ENCODE data around the gene CCNA2.

The CCNA2 gene

DNA sequence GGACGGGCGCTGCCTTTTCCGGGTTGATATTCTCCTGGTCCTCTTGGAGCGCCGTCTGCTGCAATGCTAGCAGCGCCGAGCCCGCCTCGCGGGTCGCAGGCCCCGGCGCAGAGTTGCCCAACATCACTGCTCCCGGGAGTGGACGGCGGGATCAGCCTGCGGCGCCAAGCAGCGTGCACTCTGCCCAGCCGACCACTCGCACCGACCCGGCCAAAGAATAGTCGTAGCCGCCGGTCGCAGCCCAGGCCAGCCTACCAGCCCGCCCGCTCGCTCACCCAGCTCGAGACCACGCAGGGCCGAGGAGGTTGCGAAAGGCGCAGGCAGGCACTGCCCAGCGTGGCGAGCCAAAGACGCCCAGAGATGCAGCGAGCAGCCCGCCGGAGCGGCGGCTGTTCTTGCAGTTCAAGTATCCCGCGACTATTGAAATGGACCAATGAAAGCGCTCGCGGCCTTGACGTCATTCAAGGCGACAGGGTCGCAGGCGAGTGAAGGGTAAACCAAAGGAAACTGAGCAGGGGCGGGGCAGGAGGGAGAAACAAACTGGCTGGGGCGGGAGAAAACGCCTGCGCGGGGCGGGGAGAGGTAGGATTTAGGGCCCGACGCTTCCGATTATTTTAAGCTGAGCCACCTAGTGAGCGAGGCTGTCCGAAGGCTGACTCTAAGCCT is at the start of gene CCNA2:
CCNA2 (minus strand) TSS at position 379 of the 666 bp plus-strand sequence; CDS start at position 124, 255 bp downstream.
- POLR2A ChIA-PET = interaction anchor here (1.5 kb wide), 1 partner anchor 23 kb away, joined by 3 read pairs; the partner anchor contains the start of gene EXOSC9
- peak; percentile 82 for DNase-seq (ENCODE audit: low read depth, low spot score)
- TF ChIP-seq, protein P1, sequence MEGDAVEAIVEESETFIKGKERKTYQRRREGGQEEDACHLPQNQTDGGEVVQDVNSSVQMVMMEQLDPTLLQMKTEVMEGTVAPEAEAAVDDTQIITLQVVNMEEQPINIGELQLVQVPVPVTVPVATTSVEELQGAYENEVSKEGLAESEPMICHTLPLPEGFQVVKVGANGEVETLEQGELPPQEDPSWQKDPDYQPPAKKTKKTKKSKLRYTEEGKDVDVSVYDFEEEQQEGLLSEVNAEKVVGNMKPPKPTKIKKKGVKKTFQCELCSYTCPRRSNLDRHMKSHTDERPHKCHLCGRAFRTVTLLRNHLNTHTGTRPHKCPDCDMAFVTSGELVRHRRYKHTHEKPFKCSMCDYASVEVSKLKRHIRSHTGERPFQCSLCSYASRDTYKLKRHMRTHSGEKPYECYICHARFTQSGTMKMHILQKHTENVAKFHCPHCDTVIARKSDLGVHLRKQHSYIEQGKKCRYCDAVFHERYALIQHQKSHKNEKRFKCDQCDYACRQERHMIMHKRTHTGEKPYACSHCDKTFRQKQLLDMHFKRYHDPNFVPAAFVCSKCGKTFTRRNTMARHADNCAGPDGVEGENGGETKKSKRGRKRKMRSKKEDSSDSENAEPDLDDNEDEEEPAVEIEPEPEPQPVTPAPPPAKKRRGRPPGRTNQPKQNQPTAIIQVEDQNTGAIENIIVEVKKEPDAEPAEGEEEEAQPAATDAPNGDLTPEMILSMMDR (IDR thresholded peaks at IDR 0.05; ENCODE audit: insufficient read depth, low read length, missing control alignments) = no peak
- H3K4me3 ChIP-seq (ENCODE audit: low read depth, low read length) = peak within 1 kb of the TSS; percentile 84
- CTCF ChIA-PET = interaction anchor here (1.1 to 1.5 kb wide), 6 partner anchors 13 to 453 kb away, joined by 3 to 7 read pairs (median 3); no protein-coding TSS in a partner anchor

DNA sequence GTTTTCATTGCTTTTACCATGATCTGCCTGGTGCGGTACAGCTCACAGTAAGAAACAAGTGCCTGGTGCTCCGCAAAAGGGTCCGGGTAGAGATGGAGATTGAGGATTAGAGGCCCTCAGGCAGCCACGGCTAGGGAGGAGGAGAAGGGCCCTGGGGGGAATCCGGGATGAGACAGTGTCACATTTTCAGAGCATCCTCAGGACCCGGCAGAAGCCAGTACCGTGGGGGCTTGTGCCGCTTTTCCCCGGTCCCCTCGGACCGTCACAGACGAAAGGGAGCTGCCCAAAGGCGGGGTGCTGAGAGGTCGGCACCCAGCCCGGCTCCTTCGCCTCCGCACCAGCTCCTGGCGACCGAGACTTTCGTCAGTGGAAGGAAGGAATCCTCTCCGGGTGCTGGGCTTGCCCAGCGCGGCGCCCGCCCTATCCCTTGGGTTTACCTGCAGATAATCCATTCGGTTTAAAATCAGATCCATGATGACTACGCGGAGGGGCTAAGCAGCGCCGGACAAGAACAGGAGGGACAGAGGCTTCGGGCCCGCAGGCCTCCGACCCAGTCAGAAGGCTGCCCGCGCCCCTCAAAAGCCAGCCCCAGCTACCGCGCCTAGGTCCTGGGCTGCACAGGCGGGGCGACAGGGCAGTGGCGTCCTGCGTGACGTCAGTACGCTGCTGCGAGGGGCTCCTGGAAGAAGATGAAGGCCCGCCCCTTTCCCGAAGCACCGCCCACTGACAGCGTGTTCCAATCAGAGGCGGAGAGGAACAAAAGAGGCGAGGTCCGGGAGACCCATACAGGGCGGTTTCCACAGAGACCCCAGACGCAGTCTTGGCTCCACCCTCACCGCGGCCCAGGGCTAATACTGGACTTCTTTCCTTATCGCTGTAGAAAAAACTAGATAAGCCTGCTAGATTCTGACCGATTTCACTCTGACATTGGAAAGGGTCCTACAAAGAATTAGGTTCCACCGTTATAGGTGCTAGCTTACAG is 46.4 kb upstream of the CCNA2 start, which contains the start of gene BBS7:
BBS7 (minus strand) TSS at position 634 of the 982 bp plus-strand sequence; CDS start at position 473, 161 bp downstream.
- peak; percentile 58 for DNase-seq (ENCODE audit: low read depth, low spot score)
- CTCF ChIA-PET = interaction anchor here (1.3 to 2.6 kb wide), 3 partner anchors 13 to 133 kb away, joined by 4 to 14 read pairs (median 7); no protein-coding TSS in a partner anchor
- POLR2A ChIA-PET = no interaction called here
- H3K4me3 ChIP-seq (ENCODE audit: low read depth, low read length) = peak within 1 kb of the TSS; percentile 90
- TF ChIP-seq, protein P1 (IDR thresholded peaks at IDR 0.05; ENCODE audit: insufficient read depth, low read length, missing control alignments) = no peak

DNA sequence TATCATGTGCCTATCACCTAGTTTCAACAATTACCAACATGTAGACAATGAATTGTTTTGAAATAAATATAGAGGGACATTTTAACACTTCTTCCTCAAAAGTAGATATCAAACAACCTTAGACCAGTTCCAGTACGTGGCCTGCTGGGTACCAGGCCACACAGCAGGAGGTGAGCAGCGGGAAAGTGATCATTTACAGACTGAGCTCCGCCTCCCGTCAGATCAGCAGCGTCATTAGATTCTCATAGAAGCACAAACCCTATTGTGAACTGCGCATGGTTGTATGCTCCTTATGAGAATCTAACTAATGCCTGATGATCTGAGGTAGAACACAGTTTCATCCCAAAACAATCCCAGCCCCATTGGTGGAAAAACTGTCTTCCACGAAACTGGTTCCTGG is 40.1 kb upstream of the CCNA2 start:
- TF ChIP-seq, protein P1 (IDR thresholded peaks at IDR 0.05; ENCODE audit: insufficient read depth, low read length, missing control alignments) = no peak
- ChIA-PET POLR2A (no interaction called here), CTCF (no interaction called here)
- no peak overlapping the region for H3K4me3 ChIP-seq (ENCODE audit: low read depth, low read length)
- DNase-seq (ENCODE audit: low read depth, low spot score) = no peak

DNA sequence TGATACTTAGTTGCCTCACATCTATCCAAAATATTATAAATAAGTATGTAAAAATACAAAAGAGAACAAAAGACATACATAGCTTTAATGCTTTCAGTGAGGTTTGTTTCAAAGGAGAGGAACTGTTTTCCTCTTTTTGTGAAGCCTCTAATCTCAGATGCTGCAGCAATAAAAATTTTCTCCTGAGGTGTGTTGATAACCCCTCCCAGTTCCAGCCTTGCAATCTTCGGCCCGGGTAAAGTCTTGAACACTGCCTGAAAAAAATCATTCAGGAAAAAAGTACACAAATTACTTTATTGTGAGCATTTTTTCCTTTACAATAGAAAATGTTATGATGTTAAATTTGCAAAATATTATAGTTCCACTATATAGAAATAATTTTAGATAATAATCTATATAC is 37.7 kb upstream of the CCNA2 start:
- no peak overlapping the region for H3K4me3 ChIP-seq (ENCODE audit: low read depth, low read length)
- ChIA-PET CTCF (no interaction called here), POLR2A (no interaction called here)
- TF ChIP-seq, protein P1 (IDR thresholded peaks at IDR 0.05; ENCODE audit: insufficient read depth, low read length, missing control alignments) = no peak
- no peak for DNase-seq (ENCODE audit: low read depth, low spot score)

DNA sequence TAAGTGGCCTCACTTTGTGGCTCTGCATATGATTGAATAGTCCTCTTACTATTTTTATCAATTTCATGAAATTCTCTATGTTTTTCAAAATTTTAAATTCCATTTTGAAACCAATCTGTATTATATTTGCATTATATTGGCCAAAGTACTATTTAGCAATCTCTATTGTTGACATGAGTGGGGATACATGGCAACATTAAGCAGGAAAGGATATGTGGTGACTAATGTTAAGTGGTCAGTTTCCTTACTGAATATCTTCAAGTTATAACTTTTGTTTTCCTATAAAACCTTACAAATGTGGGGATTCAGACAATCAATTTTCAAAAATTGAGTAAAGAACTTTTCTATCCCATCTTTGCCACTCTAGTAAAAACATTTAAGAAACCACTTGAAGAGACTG is 36.4 kb upstream of the CCNA2 start:
- DNase-seq (ENCODE audit: low read depth, low spot score) = no peak
- TF ChIP-seq, protein P1 (IDR thresholded peaks at IDR 0.05; ENCODE audit: insufficient read depth, low read length, missing control alignments) = no peak
- POLR2A ChIA-PET = no interaction called here
- CTCF ChIA-PET = no interaction called here
- H3K4me3 ChIP-seq (ENCODE audit: low read depth, low read length) = no peak overlapping the region

DNA sequence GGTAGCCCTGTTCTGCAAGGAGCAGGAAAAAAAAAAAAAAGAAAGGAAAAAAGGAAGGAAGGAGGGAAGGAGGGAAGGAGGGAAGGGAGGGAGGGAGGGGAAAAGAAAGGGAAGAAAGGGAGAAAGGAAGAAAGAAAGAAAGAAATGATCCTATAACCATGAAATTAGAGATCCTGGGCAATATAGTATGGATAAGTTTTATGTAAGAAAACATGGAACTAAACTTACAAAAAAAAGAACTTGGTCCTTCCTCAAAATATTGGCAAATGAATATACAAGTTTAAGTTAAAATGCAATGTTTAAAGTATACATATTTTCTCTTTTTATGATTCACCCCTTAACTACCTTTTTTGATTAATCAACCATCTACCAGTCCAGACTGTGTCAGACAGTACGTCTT is 27.7 kb upstream of the CCNA2 start:
- DNase-seq (ENCODE audit: low read depth, low spot score) = no peak
- POLR2A ChIA-PET = no interaction called here
- CTCF ChIA-PET = no interaction called here
- TF ChIP-seq, protein P1 (IDR thresholded peaks at IDR 0.05; ENCODE audit: insufficient read depth, low read length, missing control alignments) = no peak
- H3K4me3 ChIP-seq (ENCODE audit: low read depth, low read length) = no peak overlapping the region

All from AG04449 (cell line).